NB4 (cell line): Measurements from ENCODE around the gene APEH.

ENCODE experiments used
- MYC ChIP-seq: IDR thresholded peaks from 2 replicates; pipeline ENCODE4 v1.6.1; 2011; ENCODE audit warnings: low read depth, low read length
- POLR2A ChIP-seq: IDR thresholded peaks from 2 replicates; pipeline ENCODE4 v1.6.1; 2011; ENCODE audit warnings: mild to moderate bottlenecking; ENCODE audit not compliant: insufficient read length; ENCODE audit errors: extremely low read depth
- TF ChIP-seq, protein P1 (sequence below): IDR thresholded peaks from one replicate; pipeline ENCODE4 v1.5.1; 2012; ENCODE audit warnings: low read depth, low read length
- TF ChIP-seq, protein P2 (sequence below): IDR thresholded peaks from 2 replicates; pipeline ENCODE4 v1.6.1; 2011; ENCODE audit warnings: low read depth, low read length

DNA sequence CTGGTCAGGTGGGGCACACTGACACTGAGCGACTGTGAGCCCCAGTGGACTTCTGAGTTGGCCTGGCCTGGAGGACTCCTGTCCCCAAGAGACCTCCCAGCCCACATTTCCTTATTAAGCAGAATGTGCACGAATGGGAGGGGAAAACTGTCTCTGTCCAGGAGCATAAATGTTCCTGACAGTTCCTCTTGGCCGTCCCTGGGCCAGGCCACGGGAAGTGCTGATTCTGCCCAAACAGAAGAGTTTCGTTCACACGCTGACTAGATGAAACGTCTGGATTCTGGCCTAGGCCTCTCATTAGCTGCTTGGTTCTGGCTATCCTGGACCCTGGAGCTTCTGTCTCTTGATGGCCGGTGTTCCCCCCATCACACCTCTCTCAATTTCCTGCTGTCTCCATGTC, 29.5 kb upstream of the APEH start:
- TF ChIP-seq, protein P1, sequence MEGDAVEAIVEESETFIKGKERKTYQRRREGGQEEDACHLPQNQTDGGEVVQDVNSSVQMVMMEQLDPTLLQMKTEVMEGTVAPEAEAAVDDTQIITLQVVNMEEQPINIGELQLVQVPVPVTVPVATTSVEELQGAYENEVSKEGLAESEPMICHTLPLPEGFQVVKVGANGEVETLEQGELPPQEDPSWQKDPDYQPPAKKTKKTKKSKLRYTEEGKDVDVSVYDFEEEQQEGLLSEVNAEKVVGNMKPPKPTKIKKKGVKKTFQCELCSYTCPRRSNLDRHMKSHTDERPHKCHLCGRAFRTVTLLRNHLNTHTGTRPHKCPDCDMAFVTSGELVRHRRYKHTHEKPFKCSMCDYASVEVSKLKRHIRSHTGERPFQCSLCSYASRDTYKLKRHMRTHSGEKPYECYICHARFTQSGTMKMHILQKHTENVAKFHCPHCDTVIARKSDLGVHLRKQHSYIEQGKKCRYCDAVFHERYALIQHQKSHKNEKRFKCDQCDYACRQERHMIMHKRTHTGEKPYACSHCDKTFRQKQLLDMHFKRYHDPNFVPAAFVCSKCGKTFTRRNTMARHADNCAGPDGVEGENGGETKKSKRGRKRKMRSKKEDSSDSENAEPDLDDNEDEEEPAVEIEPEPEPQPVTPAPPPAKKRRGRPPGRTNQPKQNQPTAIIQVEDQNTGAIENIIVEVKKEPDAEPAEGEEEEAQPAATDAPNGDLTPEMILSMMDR: no peak
- TF ChIP-seq POLR2A (no peak), MYC (no peak)
- TF ChIP-seq, protein P2, sequence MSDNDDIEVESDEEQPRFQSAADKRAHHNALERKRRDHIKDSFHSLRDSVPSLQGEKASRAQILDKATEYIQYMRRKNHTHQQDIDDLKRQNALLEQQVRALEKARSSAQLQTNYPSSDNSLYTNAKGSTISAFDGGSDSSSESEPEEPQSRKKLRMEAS: no peak
